ENCODE results near the gene SMAGP.

DNA sequence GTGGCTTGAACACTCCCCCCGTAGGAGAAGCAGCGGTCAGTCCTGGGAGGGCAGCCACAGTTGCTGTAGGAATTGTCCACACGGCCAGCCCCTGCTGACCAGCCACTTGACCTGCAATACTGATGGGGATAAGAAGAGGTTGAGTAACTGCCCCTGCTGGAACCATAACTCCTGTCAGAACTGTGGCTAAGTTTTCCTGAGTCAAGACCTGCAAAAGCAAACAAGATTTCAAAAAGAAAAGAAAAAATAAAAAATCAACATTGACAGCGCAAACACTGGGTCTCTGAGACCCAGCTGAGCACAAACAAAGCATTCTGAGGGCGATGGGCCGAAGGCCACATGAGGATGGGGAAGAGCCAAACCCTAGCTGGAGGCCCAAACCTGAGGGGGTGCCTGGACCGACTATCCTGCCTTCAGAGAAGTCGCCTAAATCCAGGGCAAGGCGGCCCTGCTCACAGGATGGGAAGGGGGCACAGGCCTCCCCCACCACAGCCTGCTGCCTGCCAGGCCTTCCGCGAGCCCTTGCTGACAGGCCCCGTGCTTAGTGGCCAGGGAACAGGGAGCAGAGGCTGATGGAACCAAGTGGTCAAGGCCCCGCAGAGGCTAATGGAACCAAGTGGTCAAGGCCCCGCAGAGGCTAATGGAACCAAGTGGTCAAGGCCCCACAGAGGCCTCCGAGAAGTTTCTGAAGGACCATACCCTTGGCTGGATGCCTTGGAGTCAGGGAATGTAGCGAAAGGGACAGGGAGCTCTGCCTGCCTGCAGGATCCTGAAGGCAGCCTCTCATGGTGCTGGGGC is 71.4 kb downstream of the SMAGP start:
- no peak for TF ChIP-seq EZH2 (IDR thresholded peaks at IDR 0.05; ENCODE audit: insufficient read depth, poor library complexity, severe bottlenecking)
- TF ChIP-seq EZH2phosphoT487 (IDR thresholded peaks at IDR 0.05; ENCODE audit: insufficient read depth, low read depth): no peak
